HG03097 (cell line): ENCODE results near the gene TOGARAM1.

ENCODE experiments used
- ATAC-seq: cut with Tn5 transposase; IDR thresholded peaks from one replicate; pipeline ENCODE4 v1.9.1; 2021; ENCODE audit not compliant: unreplicated experiment, low FRiP score

TOGARAM1 gene

DNA sequence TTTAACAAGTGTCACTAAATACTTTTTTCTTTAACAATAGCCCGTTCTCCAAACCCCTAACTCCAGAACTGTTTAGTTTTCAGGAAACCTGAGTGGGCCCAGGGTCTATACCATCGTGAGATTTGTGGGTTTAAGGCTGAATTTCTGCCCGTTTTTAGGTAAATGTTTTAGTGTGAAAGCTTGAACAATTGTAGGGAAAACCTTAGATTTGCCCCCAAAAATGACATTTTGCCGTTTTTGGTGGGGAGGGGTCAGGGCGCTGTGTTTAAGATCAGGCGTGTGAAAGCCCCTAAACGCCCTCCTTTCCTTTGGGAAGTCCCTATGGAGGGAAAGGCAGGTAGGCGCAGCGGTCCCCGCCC is 121.6 kb downstream of the TOGARAM1 start:
- no peak for ATAC-seq

GRCh38 chr14:45083976-45084722 is 122.2 kb downstream of the TOGARAM1 start, which contains the start of gene PRPF39:
Gene PRPF39, plus strand, starts transcription at chr14:45084116. Its CDS starts 11,124 bp downstream, at chr14:45095240.
- ATAC-seq, result peak; percentile 92

- no peak for ATAC-seq
Observed at GRCh38 chr14:45084946-45085346, 123.0 kb downstream of the TOGARAM1 start.

GRCh38 chr14:45089813-45090212 is 127.8 kb downstream of the TOGARAM1 start:
- no peak for ATAC-seq

DNA sequence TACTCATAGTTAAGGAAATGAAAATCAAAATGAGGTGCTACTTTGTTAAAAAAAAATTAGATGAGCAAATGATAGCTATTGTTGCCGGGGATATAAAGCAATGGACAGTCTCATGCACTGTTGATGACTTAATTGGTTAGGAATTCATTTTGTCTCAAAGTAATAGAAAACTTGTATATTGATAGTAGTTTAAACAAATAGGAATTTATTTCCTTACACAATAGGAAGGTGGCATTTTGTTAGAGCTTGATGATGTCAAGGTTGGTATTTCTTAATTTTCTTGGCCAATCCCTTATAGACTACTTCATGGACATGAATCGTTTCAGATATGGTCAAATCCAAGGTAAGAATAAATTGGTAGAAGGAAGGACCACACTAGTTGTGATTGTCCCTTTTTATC is 129.7 kb downstream of the TOGARAM1 start:
- ATAC-seq, result no peak

DNA sequence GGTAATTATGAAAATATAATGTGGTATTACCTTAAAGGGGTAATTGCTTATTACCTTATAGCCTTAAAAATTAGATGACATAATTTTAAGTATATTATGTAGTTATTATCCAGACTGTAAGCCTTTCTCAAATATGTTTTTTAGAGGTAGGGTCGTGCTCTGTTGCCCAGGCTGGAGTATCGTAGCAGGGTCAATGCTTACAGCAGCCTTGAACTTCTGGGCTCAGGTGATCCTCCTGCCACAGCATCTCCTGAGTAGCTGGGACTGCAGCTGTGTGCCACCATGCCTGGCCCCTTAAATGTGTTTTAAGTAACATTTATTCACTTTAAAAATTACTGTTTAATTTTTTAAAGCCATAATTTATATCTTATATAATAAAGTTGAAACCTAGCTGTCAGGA is 132.3 kb downstream of the TOGARAM1 start:
- ATAC-seq, result no peak

DNA sequence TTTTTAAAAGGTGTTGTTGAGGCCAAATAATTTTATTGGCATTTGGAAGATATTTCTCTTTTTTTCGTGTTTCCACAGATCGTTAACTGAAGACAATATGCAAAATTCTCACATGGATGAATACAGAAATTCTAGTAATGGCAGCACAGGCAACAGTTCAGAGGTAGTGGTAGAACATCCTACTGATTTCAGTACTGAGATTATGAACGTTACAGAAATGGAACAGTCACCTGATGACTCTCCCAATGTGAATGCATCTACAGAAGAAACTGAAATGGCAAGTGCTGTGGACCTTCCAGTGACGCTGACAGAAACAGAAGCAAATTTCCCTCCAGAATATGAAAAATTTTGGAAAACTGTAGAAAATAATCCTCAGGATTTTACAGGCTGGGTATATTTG is 133.2 kb downstream of the TOGARAM1 start:
- ATAC-seq, result no peak

DNA sequence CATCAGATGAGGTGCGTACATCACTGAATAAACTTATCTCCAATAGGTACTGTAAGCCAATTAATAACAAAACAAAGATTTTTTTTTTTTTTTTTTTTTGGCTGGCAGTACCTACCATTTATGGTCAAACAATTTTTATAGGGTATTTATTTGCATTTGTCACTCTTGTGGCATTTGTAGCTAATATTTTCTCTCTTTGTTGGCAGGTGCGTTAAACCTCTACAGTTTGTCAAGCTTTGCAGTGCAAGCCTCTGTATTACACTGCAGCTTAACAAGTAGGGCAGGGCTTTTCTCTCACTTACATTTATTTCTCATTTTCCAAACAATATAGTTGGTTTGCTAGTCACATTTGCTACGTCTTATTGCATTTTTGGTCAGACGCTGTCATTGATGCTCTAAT is 134.2 kb downstream of the TOGARAM1 start:
- ATAC-seq, result no peak

- ATAC-seq, result no peak
Observed at GRCh38 chr14:45103806-45104205, 141.8 kb downstream of the TOGARAM1 start.

GRCh38 chr14:45104561-45104960 is 142.6 kb downstream of the TOGARAM1 start:
- ATAC-seq, result no peak

GRCh38 chr14:45112896-45113781 is 151.1 kb downstream of the TOGARAM1 start:
- ATAC-seq, result no peak

- no peak for ATAC-seq
Observed at GRCh38 chr14:45114327-45114726, 152.3 kb downstream of the TOGARAM1 start.

GRCh38 chr14:45118594-45118993 is 156.6 kb downstream of the TOGARAM1 start:
- ATAC-seq, result no peak

DNA sequence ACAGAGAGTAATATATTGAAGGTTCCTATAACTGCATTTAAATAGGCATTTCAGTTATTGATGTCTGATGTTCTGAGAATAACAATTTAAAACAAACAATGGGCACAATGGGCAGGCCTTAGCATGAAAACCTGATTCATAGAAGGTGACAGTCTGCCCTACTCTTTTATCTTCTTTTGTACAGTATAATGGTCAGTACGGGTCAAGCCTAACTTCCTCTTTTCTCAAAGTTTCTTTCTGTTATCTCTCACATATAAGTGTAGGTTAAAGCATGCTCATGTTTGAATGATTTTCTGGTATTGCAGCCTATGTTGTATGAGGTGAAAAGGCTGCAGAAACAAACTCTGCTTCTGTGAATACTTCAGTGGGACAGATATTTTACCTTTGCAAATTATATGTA is 158.1 kb downstream of the TOGARAM1 start:
- ATAC-seq, result no peak

- no peak for ATAC-seq
Observed at GRCh38 chr14:45123271-45123670, 161.3 kb downstream of the TOGARAM1 start.
